ENCODE measurements around the gene DENND6A.
"Not testable (repeated sequence)": the region's sequence is repeated elsewhere in the genome, so short reads cannot be mapped to it uniquely, and the experiment has no call there.

Gene DENND6A

GRCh38 chr3:57622362-57622761, 70.5 kb downstream of the DENND6A start:
- no peak overlapping the region for H3K4me3 ChIP-seq (ENCODE audit: low read depth, low read length)
- TF ChIP-seq, protein P1, sequence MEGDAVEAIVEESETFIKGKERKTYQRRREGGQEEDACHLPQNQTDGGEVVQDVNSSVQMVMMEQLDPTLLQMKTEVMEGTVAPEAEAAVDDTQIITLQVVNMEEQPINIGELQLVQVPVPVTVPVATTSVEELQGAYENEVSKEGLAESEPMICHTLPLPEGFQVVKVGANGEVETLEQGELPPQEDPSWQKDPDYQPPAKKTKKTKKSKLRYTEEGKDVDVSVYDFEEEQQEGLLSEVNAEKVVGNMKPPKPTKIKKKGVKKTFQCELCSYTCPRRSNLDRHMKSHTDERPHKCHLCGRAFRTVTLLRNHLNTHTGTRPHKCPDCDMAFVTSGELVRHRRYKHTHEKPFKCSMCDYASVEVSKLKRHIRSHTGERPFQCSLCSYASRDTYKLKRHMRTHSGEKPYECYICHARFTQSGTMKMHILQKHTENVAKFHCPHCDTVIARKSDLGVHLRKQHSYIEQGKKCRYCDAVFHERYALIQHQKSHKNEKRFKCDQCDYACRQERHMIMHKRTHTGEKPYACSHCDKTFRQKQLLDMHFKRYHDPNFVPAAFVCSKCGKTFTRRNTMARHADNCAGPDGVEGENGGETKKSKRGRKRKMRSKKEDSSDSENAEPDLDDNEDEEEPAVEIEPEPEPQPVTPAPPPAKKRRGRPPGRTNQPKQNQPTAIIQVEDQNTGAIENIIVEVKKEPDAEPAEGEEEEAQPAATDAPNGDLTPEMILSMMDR (IDR thresholded peaks at IDR 0.05; ENCODE audit: insufficient read depth, low read depth, low read length, missing control alignments) = no peak
- DNase-seq (ENCODE audit: low read depth) = no peak

DNA sequence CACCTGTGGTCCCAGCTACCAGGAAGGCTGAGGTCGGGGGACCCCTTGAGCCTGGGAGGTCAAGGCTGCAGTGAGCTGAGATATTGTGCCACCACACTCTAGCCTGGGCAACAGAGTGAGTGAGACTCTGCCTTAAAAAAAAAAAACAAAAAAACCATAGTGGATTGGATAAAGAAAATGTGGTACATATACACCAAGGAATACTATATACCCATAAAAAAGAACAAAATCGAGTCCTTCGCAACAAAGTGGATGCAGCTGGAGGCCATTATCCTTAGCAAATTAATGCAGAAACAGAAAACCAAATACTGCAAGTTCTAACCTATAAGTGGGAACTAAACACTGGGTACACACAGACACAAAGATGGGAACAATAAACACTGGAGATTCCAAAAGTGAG, 75.1 kb downstream of the DENND6A start:
- no peak for DNase-seq (ENCODE audit: low read depth)
- TF ChIP-seq, protein P1 (IDR thresholded peaks at IDR 0.05; ENCODE audit: insufficient read depth, low read depth, low read length, missing control alignments) = no peak
- no peak overlapping the region for H3K4me3 ChIP-seq (ENCODE audit: low read depth, low read length)

- TF ChIP-seq, protein P1 (IDR thresholded peaks at IDR 0.05; ENCODE audit: insufficient read depth, low read depth, low read length, missing control alignments) = no peak
Measured at GRCh38 chr3:57616233-57616632, 76.6 kb downstream of the DENND6A start.

GRCh38 chr3:57611870-57612269, 81.0 kb downstream of the DENND6A start:
- not testable (repeated sequence) for DNase-seq (ENCODE audit: low read depth); H3K4me3 ChIP-seq (ENCODE audit: low read depth, low read length)

More at GRCh38 chr3:57616233-57616632, 76.6 kb downstream of the DENND6A start:
- DNase-seq (ENCODE audit: low read depth) = no peak
- H3K4me3 ChIP-seq (ENCODE audit: low read depth, low read length) = no peak overlapping the region

DNA sequence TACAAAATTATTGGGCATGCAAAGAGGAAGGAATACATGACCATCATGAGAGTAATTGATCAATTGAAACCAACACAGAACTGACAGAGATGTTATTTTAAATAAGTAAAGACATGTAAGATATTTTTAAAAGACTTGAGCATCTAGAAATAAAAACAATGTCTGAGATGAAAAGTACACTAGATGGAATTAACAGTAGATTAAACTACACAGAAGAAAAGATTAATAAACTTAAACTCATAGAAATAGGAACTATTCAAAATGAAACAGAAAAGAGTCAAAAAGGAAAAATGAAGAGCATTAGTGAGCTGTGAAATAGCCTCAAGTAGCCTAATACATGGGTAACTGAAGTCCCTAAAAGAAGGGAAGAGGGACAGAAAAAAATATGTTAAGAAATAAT, 87.2 kb downstream of the DENND6A start:
- TF ChIP-seq, protein P1 (IDR thresholded peaks at IDR 0.05; ENCODE audit: insufficient read depth, low read depth, low read length, missing control alignments) = no peak
- no peak for DNase-seq (ENCODE audit: low read depth)
- H3K4me3 ChIP-seq (ENCODE audit: low read depth, low read length) = no peak overlapping the region

GRCh38 chr3:57604971-57605370, 87.9 kb downstream of the DENND6A start:
- TF ChIP-seq, protein P1 (IDR thresholded peaks at IDR 0.05; ENCODE audit: insufficient read depth, low read depth, low read length, missing control alignments) = no peak
- DNase-seq (ENCODE audit: low read depth) = no peak
- H3K4me3 ChIP-seq (ENCODE audit: low read depth, low read length) = no peak overlapping the region

GRCh38 chr3:57600195-57600594, 92.7 kb downstream of the DENND6A start:
- H3K4me3 ChIP-seq (ENCODE audit: low read depth, low read length) = no peak overlapping the region
- no peak for DNase-seq (ENCODE audit: low read depth)
- TF ChIP-seq, protein P1 (IDR thresholded peaks at IDR 0.05; ENCODE audit: insufficient read depth, low read depth, low read length, missing control alignments) = no peak
